K562 (cell line): Measurements from ENCODE around the gene HOXA2. TPM values are rescaled to one million over a fixed set of nuclear protein-coding genes. Genes with fewer than 3 reads are reported as not detected.

ENCODE experiments used
- ATAC-seq: fragments of 200-7000 bp; cut with Tn5 transposase; 3 replicates; pipeline ENCODE4 v1.9.1; 2020; ENCODE audit warnings: moderate library complexity
- BruUV-seq: library from RNA; stranded (reverse); fragments of 400-500 nt; replicated peaks from 2 replicates; lab custom pipeline; 2021; lab: Mats Ljungman, UMichigan
- CTCF ChIA-PET: fragments of 300-600 bp; formaldehyde crosslinking; extraction: SDS; loops from one replicate; lab custom pipeline; 2021; ENCODE audit warnings: low intra/inter-chr PET ratio; lab: Yijun Ruan, JAX
- POLR2A ChIA-PET: fragments of 300-600, 350-650 bp; sonication (Branson Sonifier 250); formaldehyde crosslinking; extraction: SDS; loops from one replicate; lab custom pipeline; 2021; ENCODE audit warnings: antibody characterized with exemption, inconsistent platforms; lab: Yijun Ruan, JAX
- DNase-seq, 4 experiments: peaks; one replicate each; pipeline versions ENCODE4 v3.0.0 to v3.0.0-alpha.2; 2011 to 2018; ENCODE audit warnings: low spot score in 3 of 4, mixed read lengths in 3 of 4; ENCODE audit errors: extremely low read depth in 1 of 4
- FAIRE-seq: peaks from 2 replicates; lab custom pipeline; 2011; peaks lifted over from hg19 to GRCh38; lab: Jason Lieb, UNC
- H2AFZ ChIP-seq: 2 replicates; pipeline ENCODE4 v1.6.0; 2011; ENCODE audit warnings: low read depth, low read length, control low read depth, inconsistent platforms
- H3K27ac ChIP-seq: fragments of 200-600 bp; 3 replicates; pipeline ENCODE4 v1.8.0; 2011; ENCODE audit warnings: low read depth, mild to moderate bottlenecking, control low read depth, inconsistent platforms, low read length, moderate library complexity, mixed read lengths; ENCODE audit errors: extremely low read depth
- H3K27me3 ChIP-seq, 2 experiments: fragments of 300-600 bp in 1 of 2; 2 replicates in 1 of 2; 3 replicates in 1 of 2; pipeline versions ENCODE4 v1.6.0 to v1.8.0; 2011; ENCODE audit warnings: inconsistent platforms in 2 of 2, low read length in 2 of 2, mild to moderate bottlenecking in 1 of 2, mixed read lengths in 1 of 2, moderate library complexity in 1 of 2; ENCODE audit not compliant: control insufficient read depth in 2 of 2, insufficient read depth in 2 of 2
- H3K36me3 ChIP-seq: fragments of 300-600 bp; 3 replicates; pipeline ENCODE4 v1.8.0; 2011; ENCODE audit warnings: mild to moderate bottlenecking, low read length, inconsistent platforms; ENCODE audit not compliant: control insufficient read depth, insufficient read depth
- H3K4me1 ChIP-seq, 2 experiments: fragments of 200-600 bp in 1 of 2; replicated peaks in 1 of 2; 2 replicates in 1 of 2; 3 replicates in 1 of 2; pipeline versions ENCODE4 v1.5.1 to v1.8.0; 2011; ENCODE audit warnings: inconsistent platforms in 2 of 2, low read length in 2 of 2, mild to moderate bottlenecking in 1 of 2, mixed read lengths in 1 of 2, moderate library complexity in 1 of 2; ENCODE audit not compliant: control insufficient read depth in 2 of 2, insufficient read depth in 2 of 2
- H3K4me2 ChIP-seq: 2 replicates; pipeline ENCODE4 v1.6.1; 2011; ENCODE audit warnings: low read length, control low read depth, inconsistent platforms, mixed read lengths; ENCODE audit not compliant: insufficient read depth
- H3K4me3 ChIP-seq: fragments of 200-600 bp; sonication (generic), shearing (Covaris generic); 2 replicates; pipeline ENCODE4 v1.5.1; 2016; ENCODE audit warnings: control low read depth, inconsistent platforms
- H3K79me2 ChIP-seq: fragments of 200-600 bp; 3 replicates; pipeline ENCODE4 v1.8.0; 2011; ENCODE audit warnings: low read length, inconsistent platforms; ENCODE audit not compliant: control insufficient read depth, insufficient read depth
- H3K9ac ChIP-seq, 2 experiments: 2 replicates each; pipeline versions ENCODE4 v1.6.0 to v1.6.1; 2011; ENCODE audit warnings: low read depth in 2 of 2, low read length in 2 of 2, control low read depth in 1 of 2, inconsistent platforms in 1 of 2, mild to moderate bottlenecking in 1 of 2, mixed read lengths in 1 of 2; ENCODE audit not compliant: insufficient read depth in 1 of 2
- H3K9me1 ChIP-seq: one replicate; pipeline ENCODE4 v1.6.0; 2011; ENCODE audit warnings: inconsistent platforms, mild to moderate bottlenecking, low read length, moderate library complexity; ENCODE audit not compliant: control insufficient read depth, insufficient read depth
- H3K9me3 ChIP-seq: replicated peaks from 2 replicates; pipeline ENCODE4 v1.5.1; 2011; ENCODE audit warnings: low read depth, low read length, inconsistent platforms; ENCODE audit not compliant: control insufficient read depth, insufficient read depth
- H4K20me1 ChIP-seq: replicated peaks from 2 replicates; pipeline ENCODE4 v1.6.1; 2011; ENCODE audit warnings: low read length, inconsistent platforms, mixed read lengths; ENCODE audit not compliant: control insufficient read depth, insufficient read depth
- ETV5 ChIP-seq: sonication (generic); formaldehyde crosslinking; IDR thresholded peaks from 2 replicates; pipeline ENCODE4 v1.4.0; 2020; ENCODE audit warnings: low read depth, mild to moderate bottlenecking, missing genetic modification reagents
- GTF3C2 ChIP-seq: IDR thresholded peaks from 3 replicates; pipeline ENCODE4 v1.6.1; 2011; ENCODE audit warnings: borderline replicate concordance, mild to moderate bottlenecking, moderate library complexity; ENCODE audit not compliant: insufficient read length; ENCODE audit errors: extremely low read depth
- PCBP2 ChIP-seq: fragments of 200-400 bp; formaldehyde crosslinking; IDR thresholded peaks from 2 replicates; pipeline ENCODE4 v1.6.1; 2018; ENCODE audit warnings: low read length, low read depth, mild to moderate bottlenecking, moderate library complexity; ENCODE audit not compliant: poor library complexity, severe bottlenecking
- PML ChIP-seq: IDR thresholded peaks from 2 replicates; pipeline ENCODE4 v1.6.1; 2012; ENCODE audit warnings: low read length, inconsistent platforms
- SP1 ChIP-seq: sonication (generic); formaldehyde crosslinking; IDR thresholded peaks from 2 replicates; pipeline ENCODE4 v1.8.1; 2022; ENCODE audit warnings: mild to moderate bottlenecking, missing genetic modification reagents
- SRSF1 ChIP-seq: fragments of 200-400 bp; formaldehyde crosslinking; IDR thresholded peaks from 2 replicates; pipeline ENCODE4 v1.6.1; 2017; ENCODE audit warnings: mild to moderate bottlenecking, low read depth, low read length, moderate library complexity
- TRIM24 ChIP-seq, 2 experiments: fragments of 450-650 bp; IDR thresholded peaks; 2 replicates each; pipeline ENCODE4 v1.6.1; 2016
- ZMIZ1 ChIP-seq, 2 experiments: fragments of 150-350 bp in 1 of 2; IDR thresholded peaks; 2 replicates each; pipeline ENCODE4 v1.6.1; 2012 to 2016; ENCODE audit warnings: low read depth in 2 of 2, low read length in 2 of 2, mild to moderate bottlenecking in 1 of 2, moderate library complexity in 1 of 2
- ZNF146 ChIP-seq: IDR thresholded peaks from one replicate; pipeline ENCODE4 v1.6.1; 2018; ENCODE audit warnings: missing compliant biosample characterization; ENCODE audit not compliant: unreplicated experiment
- ZNF740 ChIP-seq, 3 experiments: fragments of 200-800 bp in 1 of 3; sonication (Bioruptor generic) in 1 of 3; sonication (generic) in 1 of 3; formaldehyde crosslinking in 1 of 3; IDR thresholded peaks; 2 replicates each; pipeline versions ENCODE4 v1.6.1 to v1.8.0; 2016 to 2022; ENCODE audit warnings: mild to moderate bottlenecking in 2 of 3, missing compliant biosample characterization in 2 of 3, missing genetic modification characterization in 2 of 3, missing genetic modification reagents in 1 of 3
- ZNF79 ChIP-seq: fragments of 250-450 bp; sonication (Bioruptor Pico); IDR thresholded peaks from 2 replicates; pipeline ENCODE4 v1.4.0; 2020; ENCODE audit warnings: low read depth, mild to moderate bottlenecking, moderate library complexity
- WGBS: fragments of 100-300 bp; shearing (Covaris generic); methylation state at CpG from one replicate; pipeline ENCODE4 v1.1.6; 2016; ENCODE audit warnings: low coverage, mixed read lengths; ENCODE audit not compliant: insufficient coverage; ENCODE audit errors: missing lambda C conversion rate; 5-methylcytosine and 5-hydroxymethylcytosine counted together
- in situ Hi-C: fragments of 300-500 bp; cut with MboI; formaldehyde crosslinking; loops from 4 replicates; pipeline ENCODE4 v1.15.0; 2018; ENCODE audit warnings: inconsistent platforms, mixed read lengths
- intact Hi-C: fragments of 100-400 bp; cut with micrococcal nuclease; formaldehyde crosslinking; loops from 2 replicates; pipeline ENCODE4 v1.14.2; 2022
- polyA plus RNA-seq, 8 experiments: library from polyadenylated mRNA; depleted of rRNA in 4 of 8; stranded (reverse) in 5 of 8; unstranded in 3 of 8; fragments of >200 nt; fragmentation: Nextera tagmentation in 2 of 8; fragmentation: Illumina TruSeq in 1 of 8; extraction: Ambion mirVana in 2 of 8; extraction: Trizol in 1 of 8; gene quantifications; 2 replicates each; pipeline versions ENCODE4 v1.2.1 to v1.2.3, GENCODE V29; 2011 to 2014; ENCODE audit warnings: inconsistent platforms in 1 of 8, missing spikeins in 1 of 8
- total RNA-seq, 7 experiments: library from RNA; depleted of rRNA in 6 of 7; stranded (reverse); fragments of >200 nt in 6 of 7; fragmentation: Illumina TruSeq in 2 of 7; extraction: Trizol in 2 of 7; gene quantifications; 2 replicates each; pipeline versions ENCODE4 v1.2.1 to v1.2.3, GENCODE V29; 2011 to 2021; ENCODE audit warnings: low replicate concordance in 1 of 7
- TF ChIP-seq, protein P1 (sequence below): sonication (generic); formaldehyde crosslinking; IDR thresholded peaks from 2 replicates; pipeline ENCODE4 v1.8.0; 2022; ENCODE audit warnings: mild to moderate bottlenecking, low read depth, missing genetic modification reagents

HOXA2 gene
- total and polyA plus RNA-seq, 9 of the 15 experiments (the other 6 are each of a cell fraction or from before 2014, with no cell fraction given) = 0.04 TPM; not detected in 8

- ChIA-PET POLR2A (no interaction called here), CTCF (no interaction called here)
- Histone ChIP-seq H3K27me3 (peaks cover 63 to 79% of the 10 kb centered on the region in 2 experiments), H3K4me2 (no peak overlapping the region), H3K9me1 (no peaks in the 10 kb centered on the region), H3K4me1 (peaks cover 0 to 16% of the 10 kb centered on the region in 2 experiments; a peak in 2 of 5 replicates), H3K9ac (no peak overlapping the region), H3K79me2 (no peaks in the 10 kb centered on the region), H3K36me3 (no peaks in the 10 kb centered on the region), H3K27ac (no peak overlapping the region), H4K20me1 (no peaks in the 10 kb centered on the region), H2AFZ (no peak overlapping the region), H3K9me3 (no peaks in the 10 kb centered on the region), H3K4me3 (no peak overlapping the region)
- FAIRE-seq (no peak), DNase-seq (no peak), ATAC-seq (no peak)
- in situ Hi-C loops (no loop called here), intact Hi-C loops (no loop called here)
- WGBS = 22% methylated on average over 31 of the region's 44 CpGs
- no TSS peak for BruUV-seq
- no peak for TF ChIP-seq SRSF1
- no peak for TF ChIP-seq TRIM24 (IDR thresholded peaks at IDR 0.05)
- no peak for TF ChIP-seq PCBP2
- no peak for TF ChIP-seq PML
- TF ChIP-seq, protein P1, sequence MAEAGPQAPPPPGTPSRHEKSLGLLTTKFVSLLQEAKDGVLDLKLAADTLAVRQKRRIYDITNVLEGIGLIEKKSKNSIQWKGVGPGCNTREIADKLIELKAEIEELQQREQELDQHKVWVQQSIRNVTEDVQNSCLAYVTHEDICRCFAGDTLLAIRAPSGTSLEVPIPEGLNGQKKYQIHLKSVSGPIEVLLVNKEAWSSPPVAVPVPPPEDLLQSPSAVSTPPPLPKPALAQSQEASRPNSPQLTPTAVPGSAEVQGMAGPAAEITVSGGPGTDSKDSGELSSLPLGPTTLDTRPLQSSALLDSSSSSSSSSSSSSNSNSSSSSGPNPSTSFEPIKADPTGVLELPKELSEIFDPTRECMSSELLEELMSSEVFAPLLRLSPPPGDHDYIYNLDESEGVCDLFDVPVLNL = no peak
- no peak for TF ChIP-seq GTF3C2
- no peak for TF ChIP-seq ETV5
- no peak for TF ChIP-seq ZNF79 (CRISPR knock-in tag)
- TF ChIP-seq ZNF740 (CRISPR knock-in tag; IDR thresholded peaks at IDR 0.05) = no peak
- TF ChIP-seq ZNF740 (tag; IDR thresholded peaks at IDR 0.05) = no peak
- no peak for TF ChIP-seq ZMIZ1 (IDR thresholded peaks at IDR 0.05; ENCODE audit: low read depth in 2 of 2, low read length in 2 of 2)
- TF ChIP-seq ZNF146 (CRISPR knock-in tag) = no peak
- TF ChIP-seq SP1 (CRISPR knock-in tag) = no peak
These were observed 3.9 kb upstream of the HOXA2 start for GRCh38 chr7:27106181-27106900.
